CD1c-positive myeloid dendritic cell (primary cell): ENCODE measurements around the gene AGPAT4.

Experiments used
- DNase-seq: peaks from one replicate; pipeline ENCODE4 v3.0.0-alpha.2; 2016; ENCODE audit errors: extremely low spot score

AGPAT4 gene

DNA sequence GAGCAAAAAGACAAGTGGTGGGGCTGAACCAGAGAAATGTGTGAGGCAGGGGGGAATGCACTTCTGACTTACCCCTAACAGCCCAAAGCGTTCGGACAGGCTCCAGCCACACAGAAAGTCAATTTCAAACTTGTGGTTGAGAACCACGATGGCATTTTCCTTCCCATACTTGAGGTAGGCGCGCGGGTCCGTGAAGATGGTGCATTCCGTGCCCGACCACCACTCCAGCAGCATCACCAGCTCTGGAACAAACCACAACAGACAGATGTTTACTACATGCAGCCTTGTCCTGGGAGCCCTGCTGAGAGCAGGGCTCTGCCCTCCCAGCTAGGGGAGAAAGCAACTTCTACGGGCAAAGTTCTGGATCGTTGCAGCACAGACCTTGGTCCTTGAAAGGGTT is 107.7 kb downstream of the AGPAT4 start:
- no peak for DNase-seq

DNA sequence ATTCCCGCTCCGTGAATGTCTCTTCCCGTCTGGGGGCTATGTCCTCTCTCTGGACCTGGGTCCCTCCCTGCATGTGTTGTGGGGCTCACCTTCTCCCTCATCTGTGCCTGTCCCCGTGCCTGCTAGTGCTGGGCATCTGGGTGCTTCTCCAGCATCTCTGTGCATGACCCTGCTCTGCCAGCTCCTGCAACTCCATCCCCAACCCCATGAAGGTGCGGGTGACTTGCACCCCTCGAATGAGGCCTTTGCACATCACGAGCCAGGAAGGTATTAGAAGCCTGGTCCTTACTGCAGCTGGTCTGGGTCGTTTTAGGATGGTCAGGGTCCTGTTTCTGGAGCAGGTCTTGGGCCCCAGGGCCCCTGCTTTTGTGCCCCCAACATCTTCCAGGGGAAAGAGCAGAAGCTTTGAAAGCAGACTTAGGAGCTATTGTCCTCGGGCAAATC is 109.7 kb downstream of the AGPAT4 start:
- no peak for DNase-seq

- no peak for DNase-seq
These were observed 110.2 kb downstream of the AGPAT4 start for GRCh38 chr6:161163466-161164181.

- DNase-seq, result no peak
These were observed 111.1 kb downstream of the AGPAT4 start for GRCh38 chr6:161162722-161163121.

DNA sequence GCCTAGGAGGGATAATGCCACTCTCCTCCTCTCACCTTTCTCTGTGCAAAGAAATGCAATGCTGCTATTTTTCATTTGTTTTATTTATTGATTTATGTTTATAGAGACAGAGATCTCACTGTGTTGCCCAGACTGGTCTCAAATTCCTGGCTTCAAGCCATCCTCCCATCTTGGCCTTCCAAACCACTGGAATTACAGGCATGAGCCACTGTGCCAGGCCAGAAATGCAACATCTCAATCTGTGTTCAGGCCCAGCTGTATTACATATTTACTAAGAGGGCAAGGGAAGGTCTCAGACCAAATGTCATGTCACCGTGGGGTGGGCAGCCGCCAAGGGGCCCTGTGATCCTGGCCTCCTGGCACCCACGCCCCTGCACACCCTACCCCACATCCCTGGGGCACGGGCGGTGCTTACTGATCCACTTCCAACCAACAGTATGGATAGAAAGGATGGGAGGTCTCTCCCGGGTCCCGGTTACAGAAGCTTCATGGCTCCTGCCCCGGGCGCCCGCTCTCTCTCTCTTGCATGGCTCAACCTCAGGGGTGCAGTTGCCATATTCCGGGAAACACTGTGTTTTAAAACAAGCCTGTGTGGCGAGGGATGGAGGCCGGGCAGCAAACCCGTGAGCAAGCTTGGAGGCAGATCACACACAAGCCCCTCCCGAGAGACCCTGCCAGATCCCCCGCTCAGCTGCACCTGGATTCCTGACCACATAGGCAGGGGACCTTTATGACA is 111.8 kb downstream of the AGPAT4 start:
- no peak for DNase-seq

DNA sequence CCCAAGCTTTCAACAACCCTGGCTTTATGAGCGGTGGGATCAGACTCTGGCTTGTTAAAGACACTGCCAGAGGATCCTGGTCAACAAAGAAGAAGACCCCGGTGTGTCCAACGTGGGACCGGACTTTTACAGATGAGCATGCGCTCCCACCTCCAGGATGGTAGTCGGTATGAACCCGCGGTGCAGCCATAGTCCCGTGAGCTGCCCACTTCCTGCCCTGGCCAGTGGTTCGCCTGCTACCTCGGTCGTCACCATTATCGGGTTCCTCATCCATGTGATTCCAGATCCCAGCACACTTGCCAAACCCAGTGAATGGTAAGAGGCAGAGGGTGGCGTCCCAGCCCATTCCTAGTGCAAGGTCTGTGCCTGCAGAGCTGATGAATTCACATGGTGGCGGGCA is 112.7 kb downstream of the AGPAT4 start:
- DNase-seq, result no peak

- no peak for DNase-seq
These were observed 119.0 kb downstream of the AGPAT4 start for GRCh38 chr6:161154796-161155335.

DNA sequence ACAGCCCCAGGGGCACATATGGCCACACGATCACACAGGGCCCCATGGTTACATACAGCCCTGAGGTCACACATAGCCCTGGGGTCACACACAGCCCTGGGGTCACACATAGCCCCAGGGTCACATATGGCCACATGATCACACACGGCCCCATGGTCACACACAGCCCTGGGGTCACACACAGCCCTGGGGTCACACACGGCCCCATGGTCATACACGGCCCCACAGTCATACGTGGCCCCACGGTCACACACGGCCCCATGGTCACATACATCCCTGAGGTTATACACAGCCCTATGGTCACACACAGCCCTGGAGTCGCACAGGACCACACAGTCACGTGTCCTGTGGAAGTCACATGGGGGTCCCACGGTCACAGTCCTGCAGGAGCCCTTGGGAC is 120.1 kb downstream of the AGPAT4 start:
- DNase-seq, result no peak

DNA sequence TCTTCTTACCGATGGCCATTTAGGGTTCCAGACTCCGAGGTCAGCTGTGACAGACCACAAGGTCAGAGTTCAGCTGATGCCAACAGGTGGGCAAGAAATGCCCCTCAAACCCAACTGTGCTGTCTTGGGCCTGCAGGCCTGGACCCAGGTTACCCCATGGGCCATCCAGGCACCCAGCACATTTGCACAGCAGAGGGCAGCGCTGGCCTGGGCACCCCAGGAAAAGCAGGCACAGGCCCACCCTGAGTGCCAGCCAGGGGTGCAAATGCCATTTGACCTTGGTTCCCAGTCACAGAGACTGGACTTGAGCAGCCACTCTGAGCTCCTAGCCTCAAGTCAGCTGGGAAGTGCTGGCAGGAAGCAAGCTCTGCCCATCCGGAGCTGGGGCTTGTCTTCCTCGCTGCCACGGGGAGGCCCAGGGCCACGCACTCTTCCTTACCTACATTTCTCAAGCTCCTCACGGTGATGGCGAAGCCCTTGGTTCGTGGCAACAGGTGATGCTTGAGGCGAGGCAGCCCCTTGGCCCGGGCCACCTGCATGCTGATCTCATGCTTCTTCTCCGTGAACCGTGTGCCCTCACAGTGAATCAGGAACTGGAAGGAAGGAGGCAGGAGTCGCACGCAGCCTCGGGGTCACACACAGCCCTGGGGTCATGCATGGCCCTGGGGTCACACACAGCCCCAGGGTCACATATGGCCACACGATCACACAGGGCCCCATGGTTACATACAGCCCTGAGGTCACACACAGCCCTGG is 120.8 kb downstream of the AGPAT4 start:
- DNase-seq, result no peak

GRCh38 chr6:161152527-161152862 is 121.4 kb downstream of the AGPAT4 start:
- no peak for DNase-seq

DNA sequence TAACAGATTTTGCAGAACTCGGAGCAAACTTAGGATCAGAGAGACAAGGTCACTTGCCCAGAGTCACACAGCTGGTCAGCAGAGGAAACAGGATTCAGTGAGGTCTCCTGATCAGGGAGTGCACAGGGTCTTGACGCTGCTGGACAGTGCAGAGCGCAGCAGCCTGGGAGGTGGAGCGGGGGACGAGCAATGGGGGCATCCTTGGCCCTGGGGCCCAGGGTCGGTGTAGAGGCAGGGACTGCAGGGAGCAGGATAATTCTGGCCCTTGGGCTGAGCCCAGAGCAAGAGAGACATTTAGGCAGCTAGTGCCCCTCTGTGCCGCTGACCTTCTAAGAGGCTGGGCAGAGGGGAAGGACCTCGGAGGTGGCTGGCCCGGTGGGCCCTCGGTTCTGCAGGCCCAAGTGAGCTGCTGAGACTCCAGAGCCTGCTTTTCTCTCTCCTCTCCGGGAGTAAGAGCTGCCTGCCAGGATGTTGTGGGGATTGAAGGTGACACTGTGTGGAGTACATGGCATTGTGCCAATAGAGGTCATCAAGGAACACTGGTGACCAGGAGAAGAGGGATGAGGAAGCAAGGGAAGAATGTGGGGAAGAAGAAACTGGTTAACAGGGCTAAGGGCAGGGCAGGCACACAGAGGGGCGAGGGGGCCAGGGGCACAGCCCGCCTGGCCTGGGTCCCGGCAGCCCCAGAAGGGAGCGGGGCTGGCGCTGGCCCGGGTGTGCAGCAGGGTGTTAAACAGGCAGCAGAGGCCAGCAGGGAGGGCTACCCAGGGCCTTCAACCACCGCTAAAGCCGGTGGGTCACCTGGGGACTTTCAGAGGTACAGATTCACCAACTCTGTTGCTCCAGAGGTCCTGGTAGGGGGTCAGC is 122.0 kb downstream of the AGPAT4 start:
- DNase-seq, result no peak

GRCh38 chr6:161151059-161151645 is 122.7 kb downstream of the AGPAT4 start:
- DNase-seq, result no peak

GRCh38 chr6:161150566-161150965 is 123.3 kb downstream of the AGPAT4 start:
- DNase-seq, result no peak

DNA sequence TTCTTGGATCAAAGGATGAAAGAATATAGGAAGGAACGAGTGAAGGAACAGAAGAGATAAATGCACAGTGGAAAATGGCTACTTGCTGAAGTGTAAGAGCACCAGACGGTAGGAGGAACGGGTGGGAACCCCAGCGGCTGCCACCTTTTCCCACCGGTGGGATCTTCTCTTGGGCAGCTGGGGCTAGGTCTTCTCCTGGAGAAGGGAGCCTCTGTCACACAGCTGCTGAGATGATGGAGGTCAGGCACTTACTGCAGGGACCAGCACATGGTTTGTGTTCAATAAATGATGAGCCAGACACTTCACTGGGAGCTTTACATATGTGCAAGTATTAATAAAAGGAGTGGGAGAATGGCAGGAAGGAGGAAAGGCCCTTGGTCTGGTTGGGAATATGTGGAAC is 123.7 kb downstream of the AGPAT4 start:
- no peak for DNase-seq

DNA sequence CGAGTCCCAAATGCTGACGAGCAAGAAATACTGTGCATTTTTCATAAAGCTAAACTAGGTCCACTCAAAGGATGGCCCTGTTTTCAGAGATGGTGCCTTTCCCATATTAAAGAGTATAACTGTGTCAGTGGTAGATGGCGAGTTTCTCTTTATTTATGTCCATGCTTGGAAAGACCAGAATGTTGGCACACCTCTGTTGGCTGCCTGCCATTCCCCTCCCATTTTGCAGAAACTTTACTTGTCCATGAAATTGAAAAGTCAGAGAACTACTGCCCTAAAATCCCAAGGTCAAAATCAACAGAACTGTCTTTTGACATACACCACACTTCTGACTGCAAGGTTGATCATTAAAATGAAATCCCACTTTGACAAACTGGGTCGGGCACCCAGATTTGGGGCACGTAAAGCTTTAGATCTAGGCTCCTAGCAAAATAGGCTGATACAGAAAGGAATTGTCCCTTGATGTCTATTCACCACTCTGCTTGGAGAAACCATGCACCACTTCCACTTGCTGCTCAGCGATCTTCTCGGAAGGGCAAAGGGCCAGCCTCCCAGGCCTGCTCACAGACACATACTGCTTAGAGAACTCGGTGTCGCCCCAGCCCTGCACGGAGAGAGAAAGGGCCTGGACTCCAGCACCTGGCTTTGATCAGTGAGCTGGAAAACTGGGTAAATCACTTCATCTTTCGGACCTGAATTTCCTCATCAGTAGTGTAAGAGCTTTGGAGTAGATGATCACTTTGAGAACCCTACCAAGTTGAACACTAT is 130.0 kb downstream of the AGPAT4 start:
- no peak for DNase-seq

- DNase-seq, result no peak
These were observed 130.9 kb downstream of the AGPAT4 start for GRCh38 chr6:161142957-161143296.

DNA sequence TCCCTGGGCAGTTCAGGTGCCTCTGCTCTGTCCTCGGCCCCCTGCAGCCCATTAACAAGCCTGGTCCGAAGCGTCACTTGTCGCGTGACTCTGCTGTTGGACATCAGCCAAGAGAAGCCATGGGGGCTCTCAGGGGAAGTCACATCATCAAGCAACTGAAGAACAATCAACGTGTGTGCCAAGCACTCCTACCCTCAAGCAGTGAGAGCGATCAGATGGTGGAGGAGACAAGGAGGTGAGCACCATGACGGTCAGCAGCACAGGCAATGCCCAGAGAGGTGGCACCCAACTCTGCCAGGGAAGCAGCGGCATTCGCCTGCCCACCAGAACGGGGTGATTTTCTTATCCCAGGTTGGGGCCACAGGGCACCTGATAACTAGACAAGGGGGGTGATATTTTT is 132.7 kb downstream of the AGPAT4 start:
- DNase-seq, result no peak

GRCh38 chr6:161140554-161140875 is 133.3 kb downstream of the AGPAT4 start:
- DNase-seq, result no peak

DNA sequence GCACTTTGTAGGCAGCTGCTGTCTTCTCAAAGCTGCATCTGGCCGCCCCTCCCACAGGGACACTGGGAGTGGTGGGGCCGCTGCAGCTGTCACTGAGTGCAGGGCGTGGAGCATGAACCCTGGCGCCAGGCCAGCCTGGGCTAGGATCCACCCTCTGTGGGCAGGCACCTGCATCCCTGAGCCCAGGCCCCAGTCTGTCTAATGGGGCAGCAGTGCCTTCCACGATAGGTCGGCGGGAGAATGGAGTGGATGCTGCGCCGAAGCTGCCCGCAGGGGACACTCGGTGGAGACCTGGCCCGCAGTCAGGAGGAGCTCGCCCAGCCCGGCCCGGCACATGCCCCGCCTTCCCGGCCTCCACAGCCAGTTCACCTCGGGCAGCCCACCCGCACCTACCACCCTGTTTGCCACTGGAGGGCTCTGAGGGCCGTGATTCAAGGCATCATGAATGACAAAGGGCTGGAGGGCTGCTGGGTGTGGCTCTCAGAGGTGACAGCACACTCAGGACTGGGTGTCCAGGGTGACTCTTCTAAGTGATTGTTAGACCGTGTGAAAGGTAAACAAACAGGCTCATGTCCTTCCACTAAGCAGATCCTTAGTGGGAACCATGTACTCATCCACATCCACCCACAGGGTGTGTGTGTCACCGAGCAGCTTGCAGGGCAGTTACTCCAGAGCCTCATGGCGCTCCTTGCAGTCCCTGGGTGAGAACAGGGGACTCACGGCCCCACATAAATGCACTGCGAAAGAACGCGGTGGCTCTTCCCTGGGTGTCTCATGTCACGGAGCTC is 133.9 kb downstream of the AGPAT4 start:
- DNase-seq, result peak; percentile 44

DNA sequence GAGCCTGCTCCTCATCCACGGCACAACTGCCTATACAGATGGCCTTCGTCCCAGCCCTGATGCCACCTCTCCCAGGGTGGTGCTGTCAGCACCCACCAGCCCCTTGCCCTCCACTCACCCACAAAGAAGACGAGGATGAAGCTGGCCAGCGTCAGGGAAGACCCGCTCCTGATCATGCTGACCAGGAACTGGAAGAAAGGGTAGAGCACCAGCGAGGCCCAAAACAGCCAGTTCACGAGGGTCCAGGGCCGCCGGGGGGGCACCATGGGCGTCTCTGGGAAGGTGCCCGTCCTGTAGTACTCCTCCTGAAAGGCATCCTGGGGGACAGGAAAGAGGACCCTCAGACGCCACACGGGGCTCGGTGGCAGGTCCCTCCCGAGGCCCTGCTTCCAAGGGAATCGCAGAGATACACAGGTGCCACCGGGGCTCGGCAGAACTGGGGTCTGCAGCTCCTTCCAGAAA is 134.5 kb downstream of the AGPAT4 start:
- no peak for DNase-seq
